K562 (cell line): ENCODE results near the gene CYSRT1. TPM values are rescaled to one million over a fixed set of nuclear protein-coding genes. Genes with fewer than 3 reads are reported as not detected.

ENCODE experiments used
- C11orf30 ChIP-seq: fragments of 450-650 bp; IDR thresholded peaks from 2 replicates; pipeline ENCODE4 v1.6.1; 2016; ENCODE audit warnings: low read depth, mild to moderate bottlenecking
- CXXC5 ChIP-seq: fragments of 250-450 bp; sonication (Bioruptor Pico); IDR thresholded peaks from 2 replicates; pipeline ENCODE4 v1.8.0; 2022; ENCODE audit warnings: inconsistent platforms, mild to moderate bottlenecking, moderate library complexity
- DMBX1 ChIP-seq: fragments of 250-450 bp; sonication (Bioruptor Pico); IDR thresholded peaks from 2 replicates; pipeline ENCODE4 v1.8.0; 2022; ENCODE audit warnings: inconsistent platforms, mild to moderate bottlenecking, moderate library complexity, borderline replicate concordance
- EP300 ChIP-seq: IDR thresholded peaks from 2 replicates; pipeline ENCODE4 v1.6.1; 2012; ENCODE audit warnings: low read length, improper control_type of control experiment
- ESRRA ChIP-seq: fragments of 450-650 bp; IDR thresholded peaks from 2 replicates; pipeline ENCODE4 v1.6.1; 2014; ENCODE audit warnings: low read depth, mild to moderate bottlenecking, moderate library complexity, borderline replicate concordance
- FOXK2 ChIP-seq, 2 experiments: fragments of 450-650 bp; IDR thresholded peaks in 1 of 2; conservative IDR thresholded peaks in 1 of 2; 2 replicates each; pipeline ENCODE4 v1.6.1; 2016; ENCODE audit warnings: low read depth in 2 of 2, mild to moderate bottlenecking in 1 of 2
- HDAC2 ChIP-seq: fragments of 450-650 bp; IDR thresholded peaks from 2 replicates; pipeline ENCODE4 v1.6.1; 2016; ENCODE audit warnings: mild to moderate bottlenecking
- HMGN3 ChIP-seq: IDR thresholded peaks from 2 replicates; pipeline ENCODE4 v1.6.1; 2011; ENCODE audit warnings: borderline replicate concordance, low read depth, mild to moderate bottlenecking, mixed read lengths, low read length; ENCODE audit not compliant: insufficient read length; ENCODE audit errors: extremely low read depth
- MYNN ChIP-seq, 2 experiments: sonication (generic); formaldehyde crosslinking in 1 of 2; IDR thresholded peaks; 2 replicates each; pipeline versions ENCODE4 v1.5.0 to v1.6.1; 2016 to 2020; ENCODE audit warnings: antibody characterized with exemption in 1 of 2, missing genetic modification reagents in 1 of 2
- SP1 ChIP-seq: sonication (generic); formaldehyde crosslinking; IDR thresholded peaks from 2 replicates; pipeline ENCODE4 v1.8.1; 2022; ENCODE audit warnings: mild to moderate bottlenecking, missing genetic modification reagents
- TEAD4 ChIP-seq, 2 experiments: sonication (generic) in 1 of 2; formaldehyde crosslinking in 1 of 2; IDR thresholded peaks; 2 replicates each; pipeline versions ENCODE4 v1.6.1 to v1.8.0; 2012 to 2022; ENCODE audit warnings: borderline replicate concordance in 1 of 2, inconsistent platforms in 1 of 2, low read length in 1 of 2, mild to moderate bottlenecking in 1 of 2, missing genetic modification reagents in 1 of 2
- WHSC1 ChIP-seq: IDR thresholded peaks from one replicate; pipeline ENCODE4 v1.6.1; 2012; ENCODE audit warnings: low read length, control low read depth, inconsistent platforms
- ZFP1 ChIP-seq: fragments of 450-650 bp; formaldehyde crosslinking; IDR thresholded peaks from 2 replicates; pipeline ENCODE4 v1.4.0; 2020; ENCODE audit warnings: mild to moderate bottlenecking, mixed read lengths
- ZNF134 ChIP-seq: fragments of 250-450 bp; sonication (Bioruptor Pico); conservative IDR thresholded peaks from 2 replicates; pipeline ENCODE4 v1.4.0; 2020
- ZNF165 ChIP-seq: fragments of 250-450 bp; sonication (Bioruptor Pico); IDR thresholded peaks from 2 replicates; pipeline ENCODE4 v1.4.0; 2020; ENCODE audit warnings: borderline replicate concordance
- ZNF316 ChIP-seq: fragments of 450-650 bp; IDR thresholded peaks from 2 replicates; pipeline ENCODE4 v1.6.1; 2016
- ZNF75A ChIP-seq: fragments of 450-650 bp; formaldehyde crosslinking; IDR thresholded peaks from 2 replicates; pipeline ENCODE4 v1.4.0; 2020; ENCODE audit warnings: mild to moderate bottlenecking
- polyA plus RNA-seq, 8 experiments: library from polyadenylated mRNA; depleted of rRNA in 4 of 8; stranded (reverse) in 5 of 8; unstranded in 3 of 8; fragments of >200 nt; fragmentation: Nextera tagmentation in 2 of 8; fragmentation: Illumina TruSeq in 1 of 8; extraction: Ambion mirVana in 2 of 8; extraction: Trizol in 1 of 8; gene quantifications; 2 replicates each; pipeline versions ENCODE4 v1.2.1 to v1.2.3, GENCODE V29; 2011 to 2014; ENCODE audit warnings: inconsistent platforms in 1 of 8, missing spikeins in 1 of 8
- total RNA-seq, 7 experiments: library from RNA; depleted of rRNA in 6 of 7; stranded (reverse); fragments of >200 nt in 6 of 7; fragmentation: Illumina TruSeq in 2 of 7; extraction: Trizol in 2 of 7; gene quantifications; 2 replicates each; pipeline versions ENCODE4 v1.2.1 to v1.2.3, GENCODE V29; 2011 to 2021; ENCODE audit warnings: low replicate concordance in 1 of 7
- TF ChIP-seq, protein P1 (sequence below), 2 experiments: fragments of 450-650 bp; formaldehyde crosslinking in 1 of 2; IDR thresholded peaks; 2 replicates each; pipeline versions ENCODE4 v1.4.0 to v1.6.1; 2014 to 2020; ENCODE audit warnings: mild to moderate bottlenecking in 2 of 2, borderline replicate concordance in 1 of 2, low read depth in 1 of 2
- TF ChIP-seq, protein P2 (sequence below): fragments of 450-650 bp; IDR thresholded peaks from 2 replicates; pipeline ENCODE4 v1.6.1; 2016; ENCODE audit warnings: antibody characterized with exemption

Gene CYSRT1
- total and polyA plus RNA-seq, 9 of the 15 experiments (the other 6 are each of a cell fraction or from before 2014, with no cell fraction given), result 0.04 to 1.4 (median 0.42) TPM; not detected in 3

GRCh38 chr9:137218754-137219271 is 6.2 kb upstream of the CYSRT1 start (continued):
- TF ChIP-seq, protein P1, sequence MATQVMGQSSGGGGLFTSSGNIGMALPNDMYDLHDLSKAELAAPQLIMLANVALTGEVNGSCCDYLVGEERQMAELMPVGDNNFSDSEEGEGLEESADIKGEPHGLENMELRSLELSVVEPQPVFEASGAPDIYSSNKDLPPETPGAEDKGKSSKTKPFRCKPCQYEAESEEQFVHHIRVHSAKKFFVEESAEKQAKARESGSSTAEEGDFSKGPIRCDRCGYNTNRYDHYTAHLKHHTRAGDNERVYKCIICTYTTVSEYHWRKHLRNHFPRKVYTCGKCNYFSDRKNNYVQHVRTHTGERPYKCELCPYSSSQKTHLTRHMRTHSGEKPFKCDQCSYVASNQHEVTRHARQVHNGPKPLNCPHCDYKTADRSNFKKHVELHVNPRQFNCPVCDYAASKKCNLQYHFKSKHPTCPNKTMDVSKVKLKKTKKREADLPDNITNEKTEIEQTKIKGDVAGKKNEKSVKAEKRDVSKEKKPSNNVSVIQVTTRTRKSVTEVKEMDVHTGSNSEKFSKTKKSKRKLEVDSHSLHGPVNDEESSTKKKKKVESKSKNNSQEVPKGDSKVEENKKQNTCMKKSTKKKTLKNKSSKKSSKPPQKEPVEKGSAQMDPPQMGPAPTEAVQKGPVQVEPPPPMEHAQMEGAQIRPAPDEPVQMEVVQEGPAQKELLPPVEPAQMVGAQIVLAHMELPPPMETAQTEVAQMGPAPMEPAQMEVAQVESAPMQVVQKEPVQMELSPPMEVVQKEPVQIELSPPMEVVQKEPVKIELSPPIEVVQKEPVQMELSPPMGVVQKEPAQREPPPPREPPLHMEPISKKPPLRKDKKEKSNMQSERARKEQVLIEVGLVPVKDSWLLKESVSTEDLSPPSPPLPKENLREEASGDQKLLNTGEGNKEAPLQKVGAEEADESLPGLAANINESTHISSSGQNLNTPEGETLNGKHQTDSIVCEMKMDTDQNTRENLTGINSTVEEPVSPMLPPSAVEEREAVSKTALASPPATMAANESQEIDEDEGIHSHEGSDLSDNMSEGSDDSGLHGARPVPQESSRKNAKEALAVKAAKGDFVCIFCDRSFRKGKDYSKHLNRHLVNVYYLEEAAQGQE (IDR thresholded peaks at IDR 0.05; ENCODE audit: borderline replicate concordance), result peak; percentile 37
- TF ChIP-seq, protein P1 (CRISPR knock-in tag; IDR thresholded peaks at IDR 0.05; ENCODE audit: low read depth), result 0 out of 2 replicates have a peak, but pooled peaks have one; percentile 34
- TF ChIP-seq, protein P2, sequence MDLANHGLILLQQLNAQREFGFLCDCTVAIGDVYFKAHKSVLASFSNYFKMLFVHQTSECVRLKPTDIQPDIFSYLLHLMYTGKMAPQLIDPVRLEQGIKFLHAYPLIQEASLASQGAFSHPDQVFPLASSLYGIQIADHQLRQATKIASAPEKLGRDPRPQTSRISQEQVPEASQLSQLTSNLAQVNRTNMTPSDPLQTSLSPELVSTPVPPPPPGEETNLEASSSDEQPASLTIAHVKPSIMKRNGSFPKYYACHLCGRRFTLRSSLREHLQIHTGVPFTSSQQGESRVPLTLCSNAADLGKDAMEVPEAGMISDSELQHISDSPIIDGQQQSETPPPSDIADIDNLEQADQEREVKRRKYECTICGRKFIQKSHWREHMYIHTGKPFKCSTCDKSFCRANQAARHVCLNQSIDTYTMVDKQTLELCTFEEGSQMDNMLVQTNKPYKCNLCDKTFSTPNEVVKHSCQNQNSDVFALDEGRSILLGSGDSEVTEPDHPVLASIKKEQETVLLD, result peak; percentile 82
- TF ChIP-seq ZNF134 (CRISPR knock-in tag) (no peak), FOXK2 (conservative IDR thresholded peaks at IDR 0.05 in 1 of 2, IDR thresholded peaks at IDR 0.05 in 1 of 2; ENCODE audit: low read depth in 2 of 2) (peak; percentile 48 to 59; a peak in 3 of 4 replicates), ZFP1 (CRISPR knock-in tag) (0 out of 2 replicates have a peak, but pooled peaks have one; percentile 45), ZNF316 (peak; percentile 33), MYNN (IDR thresholded peaks at IDR 0.05) (peak; percentile 97), MYNN (CRISPR knock-in tag; IDR thresholded peaks at IDR 0.05) (no peak), WHSC1 (peak; percentile 15), TEAD4 (IDR thresholded peaks at IDR 0.05; ENCODE audit: low read length) (peak; percentile 66), TEAD4 (CRISPR knock-in tag; IDR thresholded peaks at IDR 0.05; ENCODE audit: borderline replicate concordance) (no peak), EP300 (peak; percentile 77), CXXC5 (CRISPR knock-in tag) (peak; percentile 70), ZNF75A (CRISPR knock-in tag) (0 out of 2 replicates have a peak, but pooled peaks have one; percentile 49), C11orf30 (peak; percentile 58; the same call in 1 of the 2 replicates), HMGN3 (peak; percentile 92), SP1 (CRISPR knock-in tag) (peak; percentile 84), ZNF165 (peak; percentile 84; the same call in 1 of the 2 replicates), HDAC2 (peak; percentile 66; the same call in 1 of the 2 replicates), DMBX1 (peak; percentile 85), ESRRA (peak; percentile 96)
